Neural cell (in vitro differentiated cells): ENCODE measurements around the gene CHST13. TPM values are rescaled to one million over a fixed set of nuclear protein-coding genes. Genes with fewer than 3 reads are reported as not detected.

Source experiments
- H2AFZ ChIP-seq: fragments of 200-600, 300-800 bp; sonication (generic), shearing (Covaris generic); 2 replicates; pipeline ENCODE4 v1.6.0; 2014; ENCODE audit warnings: low read depth, mild to moderate bottlenecking, antibody characterized with exemption, low read length, moderate library complexity
- H3F3A ChIP-seq: fragments of 200-600 bp; shearing (Covaris generic); 2 replicates; pipeline ENCODE4 v1.6.1; 2016; ENCODE audit warnings: mild to moderate bottlenecking, moderate library complexity, mixed read lengths, antibody characterized with exemption, low read length; ENCODE audit not compliant: insufficient read depth, poor library complexity, severe bottlenecking
- H3K27ac ChIP-seq: fragments of 200-600, 300-800 bp; sonication (generic), shearing (Covaris generic); 2 replicates; pipeline ENCODE4 v1.5.1; 2014; ENCODE audit warnings: mild to moderate bottlenecking, low read length, moderate library complexity
- H3K27me3 ChIP-seq: fragments of 300-800, 200-600 bp; sonication (generic), shearing (Covaris generic); 2 replicates; pipeline ENCODE4 v1.6.0; 2014; ENCODE audit warnings: mild to moderate bottlenecking, low read depth, low read length, moderate library complexity; ENCODE audit not compliant: insufficient read depth
- H3K36me3 ChIP-seq: fragments of 300-800, 200-600 bp; sonication (generic), shearing (Covaris generic); 2 replicates; pipeline ENCODE4 v1.5.1; 2014; ENCODE audit warnings: mild to moderate bottlenecking, antibody characterized with exemption, low read length, moderate library complexity; ENCODE audit not compliant: insufficient read depth
- H3K4me2 ChIP-seq: fragments of 300-800, 200-600 bp; sonication (generic), shearing (Covaris generic); 2 replicates; pipeline ENCODE4 v1.6.0; 2014; ENCODE audit warnings: mild to moderate bottlenecking, low read length
- H3K4me3 ChIP-seq: fragments of 300-800, 200-600 bp; sonication (generic), shearing (Covaris generic); 2 replicates; pipeline ENCODE4 v1.5.1; 2014; ENCODE audit warnings: mild to moderate bottlenecking, low read length, moderate library complexity
- H3K79me2 ChIP-seq: fragments of 200-600 bp; shearing (Covaris generic); replicated peaks from 2 replicates; pipeline ENCODE4 v1.6.0; 2014; ENCODE audit warnings: mild to moderate bottlenecking, low read length, moderate library complexity; ENCODE audit not compliant: insufficient read depth
- H3K9ac ChIP-seq: fragments of 300-800, 200-600 bp; sonication (generic), shearing (Covaris generic); 2 replicates; pipeline ENCODE4 v1.6.1; 2016; ENCODE audit warnings: mild to moderate bottlenecking, low read length, mixed read lengths
- H3K9me2 ChIP-seq: fragments of 200-600 bp; shearing (Covaris generic); 2 replicates; pipeline ENCODE4 v1.6.1; 2016; ENCODE audit warnings: mild to moderate bottlenecking, low read length, mixed read lengths; ENCODE audit not compliant: insufficient read depth
- H3K9me3 ChIP-seq: fragments of 200-600, 300-800 bp; sonication (generic), shearing (Covaris generic); 2 replicates; pipeline ENCODE4 v1.6.1; 2016; ENCODE audit warnings: mild to moderate bottlenecking, mixed run types, low read length, moderate library complexity, mixed read lengths
- H4K20me1 ChIP-seq: fragments of 200-600 bp; shearing (Covaris generic); 2 replicates; pipeline ENCODE4 v1.6.1; 2016; ENCODE audit warnings: mild to moderate bottlenecking, mixed run types; ENCODE audit not compliant: insufficient read depth
- CTCF ChIP-seq: fragments of 450-650 bp; IDR thresholded peaks from 2 replicates; pipeline ENCODE4 v1.5.1; 2014; ENCODE audit warnings: antibody characterized with exemption, mild to moderate bottlenecking, moderate library complexity; ENCODE audit not compliant: poor library complexity, severe bottlenecking
- EP300 ChIP-seq: fragments of 450-650 bp; conservative IDR thresholded peaks from 2 replicates; pipeline ENCODE4 v1.6.1; 2014; ENCODE audit warnings: antibody characterized with exemption, mild to moderate bottlenecking, moderate library complexity; ENCODE audit not compliant: poor library complexity, severe bottlenecking
- EZH2 ChIP-seq: fragments of 200-600, 300-800 bp; shearing (Covaris generic), sonication (generic); IDR thresholded peaks from 2 replicates; pipeline ENCODE4 v1.6.1; 2014; ENCODE audit warnings: antibody characterized with exemption, low read length, borderline replicate concordance, mild to moderate bottlenecking; ENCODE audit not compliant: insufficient read depth, poor library complexity, severe bottlenecking
- MXI1 ChIP-seq: fragments of 450-650 bp; conservative IDR thresholded peaks from 2 replicates; pipeline ENCODE4 v1.6.1; 2014; ENCODE audit warnings: antibody characterized with exemption, mild to moderate bottlenecking; ENCODE audit not compliant: poor library complexity, severe bottlenecking
- POLR2AphosphoS5 ChIP-seq: IDR thresholded peaks from 2 replicates; pipeline ENCODE4 v1.6.1; 2012
- RAD21 ChIP-seq: fragments of 450-650 bp; conservative IDR thresholded peaks from 2 replicates; pipeline ENCODE4 v1.6.1; 2014; ENCODE audit warnings: antibody characterized with exemption, mild to moderate bottlenecking, moderate library complexity
- REST ChIP-seq: IDR thresholded peaks from 2 replicates; pipeline ENCODE4 v1.6.1; 2012; ENCODE audit warnings: borderline replicate concordance
- SMC3 ChIP-seq: fragments of 450-650 bp; conservative IDR thresholded peaks from 2 replicates; pipeline ENCODE4 v1.6.1; 2014; ENCODE audit warnings: antibody characterized with exemption, mild to moderate bottlenecking, moderate library complexity; ENCODE audit not compliant: poor library complexity
- TAF1 ChIP-seq: IDR thresholded peaks from 2 replicates; pipeline ENCODE4 v1.6.1; 2012; ENCODE audit warnings: low read depth
- polyA plus RNA-seq: library from polyadenylated mRNA; depleted of rRNA; stranded (reverse); fragments of >200 nt; gene quantifications from 2 replicates; pipeline ENCODE4 v1.2.3, GENCODE V29; 2014

Gene CHST13
- polyA plus RNA-seq, 1 donor from 2014 or later, result not detected

- no peaks in the 10 kb centered on the region for H3K36me3 ChIP-seq
- TF ChIP-seq MXI1, result no peak
- no peak for TF ChIP-seq SMC3
- TF ChIP-seq CTCF, result no peak
- TF ChIP-seq RAD21, result no peak
- TF ChIP-seq EZH2, result no peak
- H3K27me3 ChIP-seq, result no peaks in the 10 kb centered on the region
- no peak overlapping the region for H3K4me3 ChIP-seq
- no peak overlapping the region for H2AFZ ChIP-seq
- no peak overlapping the region for H3K4me2 ChIP-seq
- no peak overlapping the region for H3K9ac ChIP-seq
- H3K9me3 ChIP-seq, result no peaks in the 10 kb centered on the region
- H3K79me2 ChIP-seq, result no peaks in the 10 kb centered on the region
- no peak overlapping the region for H3K27ac ChIP-seq
- H4K20me1 ChIP-seq, result no peaks in the 10 kb centered on the region
- H3F3A ChIP-seq, result no peaks in the 10 kb centered on the region
- no peaks in the 10 kb centered on the region for H3K9me2 ChIP-seq
Observed at GRCh38 chr3:126541628-126542339, 17.8 kb downstream of the CHST13 start.

GRCh38 chr3:126542340-126543241 lies 18.6 kb downstream of the CHST13 start:
- H3K79me2 ChIP-seq, result no peaks in the 10 kb centered on the region
- H3K9me2 ChIP-seq, result no peaks in the 10 kb centered on the region
- no peak overlapping the region for H3K4me2 ChIP-seq
- H4K20me1 ChIP-seq, result no peaks in the 10 kb centered on the region
- no peak overlapping the region for H3K9ac ChIP-seq
- no peaks in the 10 kb centered on the region for H3K9me3 ChIP-seq
- no peaks in the 10 kb centered on the region for H3K36me3 ChIP-seq
- no peak overlapping the region for H3K27ac ChIP-seq
- no peaks in the 10 kb centered on the region for H3K27me3 ChIP-seq
- H2AFZ ChIP-seq, result no peak overlapping the region
- H3K4me3 ChIP-seq, result no peak overlapping the region
- TF ChIP-seq SMC3 (no peak), REST (no peak), POLR2AphosphoS5 (no peak), TAF1 (no peak), EZH2 (no peak), CTCF (no peak), MXI1 (no peak), EP300 (no peak), RAD21 (no peak)
- H3F3A ChIP-seq, result no peaks in the 10 kb centered on the region
